DOHH2 (cell line): Measurements from ENCODE around the gene AKT2.

Experiments
- H3F3A ChIP-seq: fragments of 200-600 bp; sonication (generic), shearing (Covaris generic); 2 replicates; pipeline ENCODE4 v1.6.0; 2016; ENCODE audit warnings: antibody characterized with exemption, mild to moderate bottlenecking; ENCODE audit not compliant: control insufficient read depth, insufficient read depth
- H3K27ac ChIP-seq: fragments of 200-600 bp; sonication (generic); 2 replicates; pipeline ENCODE4 v1.5.1; 2014; ENCODE audit warnings: low read depth, mild to moderate bottlenecking, low read length, moderate library complexity
- H3K27me3 ChIP-seq: fragments of 200-600 bp; sonication (generic); 2 replicates; pipeline ENCODE4 v1.6.1; 2014; ENCODE audit warnings: mild to moderate bottlenecking, low read length, mixed read lengths; ENCODE audit not compliant: control insufficient read depth
- H3K36me3 ChIP-seq: fragments of 200-600 bp; sonication (generic); 2 replicates; pipeline ENCODE4 v1.6.1; 2014; ENCODE audit warnings: mild to moderate bottlenecking, low read length, moderate library complexity, mixed read lengths; ENCODE audit not compliant: control insufficient read depth
- H3K4me1 ChIP-seq: fragments of 200-600 bp; sonication (generic); 2 replicates; pipeline ENCODE4 v1.6.1; 2014; ENCODE audit warnings: mild to moderate bottlenecking, low read length, mixed read lengths; ENCODE audit not compliant: control insufficient read depth
- H3K4me2 ChIP-seq: fragments of 200-600 bp; sonication (generic); 2 replicates; pipeline ENCODE4 v1.6.0; 2014; ENCODE audit warnings: mild to moderate bottlenecking, low read length, moderate library complexity
- H3K4me3 ChIP-seq: fragments of 200-600 bp; sonication (generic); 2 replicates; pipeline ENCODE4 v1.5.1; 2014; ENCODE audit warnings: mild to moderate bottlenecking, low read length, mixed read lengths
- H3K79me2 ChIP-seq: fragments of 200-600 bp; sonication (generic); 2 replicates; pipeline ENCODE4 v1.6.1; 2014; ENCODE audit warnings: mild to moderate bottlenecking, low read length, mixed read lengths; ENCODE audit not compliant: control insufficient read depth
- H3K9me2 ChIP-seq: fragments of 200-600 bp; sonication (generic); replicated peaks from 2 replicates; pipeline ENCODE4 v1.6.1; 2014; ENCODE audit warnings: mild to moderate bottlenecking, low read length, mixed read lengths; ENCODE audit not compliant: control insufficient read depth
- H3K9me3 ChIP-seq: fragments of 200-600 bp; sonication (generic); 2 replicates; pipeline ENCODE4 v1.6.1; 2014; ENCODE audit warnings: antibody characterized with exemption, low read length, mixed read lengths; ENCODE audit not compliant: control insufficient read depth, insufficient read depth
- H4K20me1 ChIP-seq: fragments of 200-600 bp; sonication (generic); 2 replicates; pipeline ENCODE4 v1.6.0; 2014; ENCODE audit warnings: low read depth, mild to moderate bottlenecking, antibody characterized with exemption, low read length, moderate library complexity; ENCODE audit not compliant: control insufficient read depth, insufficient read depth
- CTCF ChIP-seq: fragments of 200-600 bp; sonication (generic); IDR thresholded peaks from one replicate; pipeline ENCODE4 v1.5.1; 2014; ENCODE audit warnings: antibody characterized with exemption, mild to moderate bottlenecking, low read depth, low read length; ENCODE audit not compliant: poor library complexity, severe bottlenecking
- EZH2phosphoT487 ChIP-seq: fragments of 200-600 bp; sonication (generic); IDR thresholded peaks from 2 replicates; pipeline ENCODE4 v1.6.1; 2017; ENCODE audit warnings: borderline replicate concordance, mild to moderate bottlenecking, antibody characterized with exemption, low read length, moderate library complexity, mixed read lengths

Gene AKT2

GRCh38 chr19:40217027-40217810, 67.9 kb downstream of the AKT2 start:
- H3K9me3 ChIP-seq, result peaks cover 2% of the 10 kb centered on the region; the same call in 1 of the 2 replicates
- no peaks in the 10 kb centered on the region for H3K4me1 ChIP-seq
- H3K79me2 ChIP-seq, result no peaks in the 10 kb centered on the region
- no peak for TF ChIP-seq EZH2phosphoT487
- peak; percentile 59 for TF ChIP-seq CTCF
- no peak overlapping the region for H3K4me2 ChIP-seq
- H3K36me3 ChIP-seq, result no peaks in the 10 kb centered on the region
- H3F3A ChIP-seq, result no peaks in the 10 kb centered on the region
- no peak overlapping the region for H3K27ac ChIP-seq
- no peak overlapping the region for H3K4me3 ChIP-seq
- H4K20me1 ChIP-seq, result no peaks in the 10 kb centered on the region
- H3K9me2 ChIP-seq, result no peaks in the 10 kb centered on the region
- H3K27me3 ChIP-seq, result peaks cover 6% of the 10 kb centered on the region; the same call in 1 of the 2 replicates

- Histone ChIP-seq H4K20me1 (no peaks in the 10 kb centered on the region), H3K4me1 (no peaks in the 10 kb centered on the region), H3K9me2 (no peaks in the 10 kb centered on the region), H3K9me3 (no peaks in the 10 kb centered on the region), H3K79me2 (no peaks in the 10 kb centered on the region), H3K27me3 (peaks cover 6% of the 10 kb centered on the region; the same call in 1 of the 2 replicates), H3K4me3 (no peak overlapping the region), H3K27ac (no peak overlapping the region), H3F3A (no peaks in the 10 kb centered on the region), H3K36me3 (no peaks in the 10 kb centered on the region), H3K4me2 (no peak overlapping the region)
- no peak for TF ChIP-seq CTCF
- no peak for TF ChIP-seq EZH2phosphoT487
Observed at GRCh38 chr19:40216777-40217026, 68.4 kb downstream of the AKT2 start.

- TF ChIP-seq EZH2phosphoT487, result no peak
- TF ChIP-seq CTCF, result no peak
- Histone ChIP-seq H3K79me2 (no peaks in the 10 kb centered on the region), H3K27me3 (peaks cover 6% of the 10 kb centered on the region; the same call in 1 of the 2 replicates), H3K27ac (no peak overlapping the region), H3K4me2 (no peak overlapping the region), H3K9me3 (no peaks in the 10 kb centered on the region), H3K36me3 (no peaks in the 10 kb centered on the region), H3K4me1 (no peaks in the 10 kb centered on the region), H3K4me3 (no peak overlapping the region), H3K9me2 (no peaks in the 10 kb centered on the region), H3F3A (no peaks in the 10 kb centered on the region), H4K20me1 (no peaks in the 10 kb centered on the region)
Observed at GRCh38 chr19:40216013-40216776, 69.0 kb downstream of the AKT2 start.
